GM19035 (cell line): Measurements from ENCODE around the gene PEAR1.

Experiments used
- ATAC-seq: cut with Tn5 transposase; IDR thresholded peaks from one replicate; pipeline ENCODE4 v1.9.1; 2021; ENCODE audit not compliant: unreplicated experiment

The PEAR1 gene

DNA sequence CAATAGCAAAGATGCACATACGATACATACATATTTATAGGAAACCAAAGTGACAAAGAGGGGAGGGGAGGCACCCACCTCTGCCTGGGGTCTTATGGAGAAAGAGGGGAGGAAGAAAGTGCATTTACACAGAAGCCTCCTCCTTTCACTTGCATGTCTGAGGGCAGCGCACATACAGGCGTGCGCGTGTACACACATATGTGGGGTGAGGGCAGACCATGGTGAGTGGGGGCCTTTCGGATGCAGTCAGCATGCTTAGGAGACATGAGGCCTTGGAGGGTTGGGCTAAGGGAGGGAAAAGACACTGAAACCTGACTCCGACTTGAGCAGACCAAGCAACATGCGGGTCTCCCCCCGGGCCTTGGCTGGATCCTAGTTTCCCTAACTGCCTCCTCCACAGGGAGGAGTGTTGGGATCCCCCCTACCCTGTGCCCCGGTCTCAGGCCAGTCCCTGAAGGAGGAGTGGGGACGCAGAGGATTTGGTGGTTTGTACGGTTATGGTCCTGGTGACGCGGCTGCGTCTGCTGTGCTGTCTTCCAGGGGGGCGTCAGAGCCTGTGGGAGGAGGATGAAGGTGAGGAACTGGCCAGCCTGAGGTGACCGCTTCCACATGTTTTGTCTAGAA is 42.1 kb downstream of the PEAR1 start:
- ATAC-seq = no peak

GRCh38 chr1:156936191-156936590 is 42.7 kb downstream of the PEAR1 start:
- no peak for ATAC-seq

DNA sequence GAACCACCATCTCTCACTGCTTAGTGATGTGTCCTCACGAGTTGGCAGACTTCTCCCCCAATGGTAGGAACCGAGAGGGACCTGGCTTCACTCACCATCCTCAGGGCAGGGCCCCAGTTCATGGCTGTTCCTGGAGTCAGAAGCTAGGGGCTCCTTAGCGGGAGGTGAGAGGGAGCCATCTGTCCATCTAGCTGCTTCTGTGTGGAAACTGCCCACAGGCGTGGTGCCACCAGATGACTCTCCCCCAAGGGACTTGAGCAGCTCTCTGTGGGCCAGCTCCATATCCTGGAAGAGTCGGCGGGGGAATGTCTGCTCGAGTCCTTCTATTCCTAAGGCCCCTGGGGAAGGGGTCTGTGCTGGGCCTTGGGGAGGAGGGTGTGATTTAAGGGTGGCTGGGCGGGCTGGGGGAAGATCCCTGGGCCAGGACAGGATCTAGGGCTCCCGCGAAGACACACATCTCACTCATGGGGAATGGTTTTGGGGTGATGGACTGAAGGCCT is 43.3 kb downstream of the PEAR1 start:
- ATAC-seq = no peak

- no peak for ATAC-seq
These were observed 44.4 kb downstream of the PEAR1 start for GRCh38 chr1:156937883-156938282.

GRCh38 chr1:156938813-156939212 is 45.3 kb downstream of the PEAR1 start:
- no peak for ATAC-seq

GRCh38 chr1:156939786-156940334 is 46.3 kb downstream of the PEAR1 start:
- no peak for ATAC-seq

GRCh38 chr1:156941675-156942074 is 48.2 kb downstream of the PEAR1 start:
- no peak for ATAC-seq

- no peak for ATAC-seq
These were observed 48.7 kb downstream of the PEAR1 start for GRCh38 chr1:156942176-156942575.

GRCh38 chr1:156942576-156942975 is 49.1 kb downstream of the PEAR1 start:
- no peak for ATAC-seq

- no peak for ATAC-seq
These were observed 50.2 kb downstream of the PEAR1 start for GRCh38 chr1:156943756-156944155.

DNA sequence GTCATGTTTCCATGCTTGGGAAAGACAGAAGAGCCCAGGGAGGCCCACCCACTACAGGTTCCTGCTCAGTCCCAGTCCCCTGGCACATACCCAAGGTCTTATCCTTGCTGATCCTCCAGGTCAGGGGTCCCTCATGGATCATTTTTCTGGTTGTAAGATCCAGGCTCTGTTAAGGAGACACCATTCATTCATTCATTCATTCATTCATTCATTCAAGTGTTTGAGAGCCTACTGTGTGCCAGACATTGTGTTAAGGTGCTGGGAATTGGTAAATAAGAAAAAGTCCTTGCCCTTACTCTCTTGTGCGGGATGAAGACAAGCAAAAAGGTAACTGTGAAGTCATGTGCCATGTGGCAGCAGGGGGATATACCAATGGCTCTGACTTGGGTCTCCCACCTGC is 50.8 kb downstream of the PEAR1 start:
- ATAC-seq = no peak

DNA sequence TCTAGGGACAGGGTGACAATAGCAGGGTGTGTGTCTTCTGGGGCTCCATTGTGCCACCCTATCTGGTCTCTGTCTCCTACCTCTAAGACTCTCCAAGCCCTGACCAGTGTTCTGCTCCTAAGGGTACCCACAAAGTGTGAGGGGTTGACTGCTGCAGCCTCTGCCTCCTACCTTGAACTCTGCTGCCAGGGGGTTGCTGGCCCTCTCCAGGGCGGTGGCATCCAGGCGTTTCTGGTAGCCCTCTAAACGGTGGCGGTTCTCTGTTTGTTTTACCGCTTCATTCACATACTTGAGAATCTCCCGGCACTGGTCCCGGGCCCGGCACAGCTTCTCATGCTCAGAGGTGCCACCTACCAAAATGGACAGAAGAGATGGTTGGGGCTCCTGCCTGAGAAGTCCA is 51.3 kb downstream of the PEAR1 start:
- ATAC-seq = no peak

DNA sequence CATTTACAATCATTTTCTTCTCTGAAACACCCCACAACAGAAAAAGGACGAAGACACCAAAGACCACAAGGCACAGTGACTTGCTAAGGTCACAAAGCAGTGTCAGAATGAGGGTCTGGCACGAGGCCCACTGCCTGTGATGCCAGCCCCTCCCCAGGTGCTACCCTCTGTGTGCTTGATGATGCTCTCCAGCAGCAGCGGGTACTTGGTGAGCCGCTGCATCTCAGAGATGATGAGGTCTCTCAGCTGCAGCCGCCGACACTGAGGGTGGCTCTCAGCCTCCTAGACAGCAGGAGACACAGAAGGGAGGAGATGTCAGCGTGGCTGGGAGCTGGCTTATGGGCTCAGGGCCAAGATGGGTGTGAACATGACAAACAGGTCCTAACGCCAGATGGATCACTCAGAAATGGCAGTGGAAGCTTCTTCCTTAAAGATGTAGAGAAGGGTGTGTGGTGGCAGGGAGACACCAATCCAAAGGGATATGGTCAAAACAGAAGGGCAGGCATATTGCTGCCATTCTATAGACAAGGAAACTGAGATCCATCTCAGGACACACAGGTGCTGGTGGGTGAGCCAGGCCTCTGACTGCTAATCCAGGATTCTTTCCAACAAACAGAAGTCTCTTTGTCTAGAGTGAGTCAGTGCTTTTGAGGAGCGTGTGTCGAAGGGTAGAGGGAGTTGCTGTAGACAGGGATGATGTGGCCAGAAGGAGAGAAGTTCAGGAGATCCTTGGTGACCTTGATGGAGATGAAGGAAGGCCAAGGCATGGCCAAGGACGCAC is 52.6 kb downstream of the PEAR1 start:
- no peak for ATAC-seq

DNA sequence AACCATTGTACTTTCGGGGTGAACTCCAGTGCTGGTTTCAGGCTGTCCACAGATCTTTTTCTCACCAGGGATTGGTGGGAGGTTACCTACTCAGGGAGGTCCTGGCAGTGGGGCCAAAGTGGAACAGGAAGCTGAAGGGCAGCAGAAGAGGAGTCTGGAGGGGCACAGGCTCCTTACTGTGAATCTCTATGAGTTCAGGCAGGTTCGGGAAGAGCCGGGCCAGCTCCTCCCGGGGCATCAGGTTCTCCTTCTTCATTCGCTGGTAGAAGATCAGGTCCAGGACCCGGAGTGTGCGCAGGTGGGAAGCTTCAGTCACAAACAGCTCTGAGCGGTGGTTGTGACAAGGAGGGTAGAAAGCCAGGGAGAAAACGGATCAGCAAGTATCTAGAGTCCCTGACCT is 53.6 kb downstream of the PEAR1 start:
- no peak for ATAC-seq

GRCh38 chr1:156947818-156948525 is 54.5 kb downstream of the PEAR1 start:
- ATAC-seq = no peak

- ATAC-seq = no peak
These were observed 55.2 kb downstream of the PEAR1 start for GRCh38 chr1:156948708-156949107.

- ATAC-seq = no peak
These were observed 55.6 kb downstream of the PEAR1 start for GRCh38 chr1:156949127-156949526.

GRCh38 chr1:156951371-156951770 is 57.9 kb downstream of the PEAR1 start:
- ATAC-seq = no peak

DNA sequence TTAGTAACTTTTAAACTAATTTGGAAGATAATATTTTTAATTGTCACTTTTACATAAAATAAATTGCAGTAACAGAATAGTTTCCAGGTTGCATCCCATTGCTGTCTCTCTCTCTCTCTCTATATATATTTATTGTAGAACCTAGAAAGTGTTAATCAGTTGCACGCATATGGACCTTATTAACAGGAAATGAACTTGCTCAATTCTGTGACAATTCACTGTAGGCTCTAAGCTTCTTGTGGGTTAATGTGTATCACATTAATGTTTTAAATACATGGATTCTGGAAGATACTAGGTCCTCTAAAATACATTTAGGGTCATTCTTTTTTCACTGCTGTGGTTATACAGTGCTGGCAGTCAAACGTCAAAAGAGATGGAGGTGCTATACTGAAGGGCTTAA is 60.1 kb downstream of the PEAR1 start:
- ATAC-seq = no peak

- ATAC-seq = no peak
These were observed 62.8 kb downstream of the PEAR1 start for GRCh38 chr1:156956333-156956732.

GRCh38 chr1:156957634-156958033 is 64.1 kb downstream of the PEAR1 start:
- ATAC-seq = no peak
